Body of pancreas (tissue), 4 donors: ENCODE data around the gene FBXO31.
A peak's percentile ranks its signal among the peaks of the same experiment; 100 is the strongest.

Source experiments
- CTCF ChIP-seq, 7 experiments: fragments of 450-650 bp in 4 of 7; fragments of 200-600 bp in 3 of 7; sonication (generic) in 3 of 7; IDR thresholded peaks; one replicate each; pipeline ENCODE4 v1.5.1; 2016 to 2019; ENCODE audit warnings: antibody characterized with exemption in 7 of 7
- POLR2A ChIP-seq, 3 donors: fragments of 450-650 bp; IDR thresholded peaks; one replicate each; pipeline ENCODE4 v1.6.1; 2016; ENCODE audit warnings: antibody characterized with exemption in 3 of 3, mild to moderate bottlenecking in 2 of 3

GRCh38 chr16:87278191-87279093 lies 105.1 kb downstream of the FBXO31 start:
- TF ChIP-seq CTCF (IDR thresholded peaks at IDR 0.05) = peak; percentile 75 to 91 (median 84)
- no peak for TF ChIP-seq POLR2A (IDR thresholded peaks at IDR 0.05)
